GM12878 (cell line): ENCODE results near the gene SERPINB6.

Experiments
- CTCF ChIP-seq, 3 experiments: IDR thresholded peaks in 2 of 3; conservative IDR thresholded peaks in 1 of 3; 2 replicates each; pipeline ENCODE4 v1.5.1; 2011; ENCODE audit warnings: low read depth in 3 of 3, low read length in 3 of 3, mild to moderate bottlenecking in 3 of 3, control low read depth in 2 of 3, moderate library complexity in 2 of 3, inconsistent platforms in 1 of 3, mixed read lengths in 1 of 3; ENCODE audit not compliant: control insufficient read depth in 2 of 3, insufficient read depth in 1 of 3; ENCODE audit errors: extremely low read depth in 1 of 3
- EP300 ChIP-seq, 2 experiments: fragments of 150-350 bp in 1 of 2; IDR thresholded peaks; 2 replicates each; pipeline ENCODE4 v1.6.1; 2011 to 2012; ENCODE audit warnings: low read depth in 2 of 2, low read length in 2 of 2, borderline replicate concordance in 1 of 2, improper control_type of control experiment in 1 of 2, inconsistent platforms in 1 of 2; ENCODE audit not compliant: control insufficient read depth in 1 of 2
- EZH2 ChIP-seq: IDR thresholded peaks from 2 replicates; pipeline ENCODE4 v1.6.1; 2012; ENCODE audit warnings: low read depth, mild to moderate bottlenecking, control low read depth, inconsistent platforms, low read length, borderline replicate concordance; ENCODE audit not compliant: control insufficient read depth
- FOXM1 ChIP-seq: IDR thresholded peaks from 2 replicates; pipeline ENCODE4 v1.6.1; 2012; ENCODE audit warnings: low read depth, mild to moderate bottlenecking, inconsistent platforms, low read length, moderate library complexity
- HCFC1 ChIP-seq: fragments of 150-350 bp; IDR thresholded peaks from 2 replicates; pipeline ENCODE4 v1.6.1; 2014; ENCODE audit warnings: low read length
- JUND ChIP-seq: IDR thresholded peaks from 2 replicates; pipeline ENCODE4 v1.6.1; 2012; ENCODE audit warnings: low read depth, mild to moderate bottlenecking, low read length, improper control_type of control experiment, moderate library complexity
- POLR2A ChIP-seq: IDR thresholded peaks from 2 replicates; pipeline ENCODE4 v1.6.1; 2011; ENCODE audit warnings: low read depth, mild to moderate bottlenecking, low read length
- POLR2AphosphoS5 ChIP-seq: IDR thresholded peaks from 2 replicates; pipeline ENCODE4 v1.6.1; 2011; ENCODE audit warnings: mild to moderate bottlenecking, low read length, inconsistent platforms
- SP1 ChIP-seq: IDR thresholded peaks from one replicate; pipeline ENCODE4 v1.6.1; 2011; ENCODE audit warnings: low read depth, low read length
- SPI1 ChIP-seq: IDR thresholded peaks from 2 replicates; pipeline ENCODE4 v1.6.1; 2011; ENCODE audit warnings: low read depth, mild to moderate bottlenecking, low read length, moderate library complexity, borderline replicate concordance; ENCODE audit not compliant: insufficient read depth

- no peak for TF ChIP-seq EP300 (IDR thresholded peaks at IDR 0.05; ENCODE audit: borderline replicate concordance in 1 of 2, control insufficient read depth in 1 of 2, low read depth in 2 of 2, low read length in 2 of 2)
- no peak for TF ChIP-seq JUND
- TF ChIP-seq HCFC1 = no peak
- TF ChIP-seq CTCF (IDR thresholded peaks at IDR 0.05 in 2 of 3, conservative IDR thresholded peaks at IDR 0.05 in 1 of 3; ENCODE audit: control insufficient read depth in 2 of 3, extremely low read depth in 1 of 3, insufficient read depth in 1 of 3, low read depth in 3 of 3, low read length in 3 of 3) = no peak
- no peak for TF ChIP-seq SPI1
- no peak for TF ChIP-seq FOXM1
- no peak for TF ChIP-seq POLR2AphosphoS5
- TF ChIP-seq POLR2A = no peak
- no peak for TF ChIP-seq SP1
- TF ChIP-seq EZH2 = no peak
Measured at GRCh38 chr6:2977290-2977689, 5.9 kb upstream of the SERPINB6 start.
